ENCODE measurements around the gene MCAM. TPM values are rescaled to one million over a fixed set of nuclear protein-coding genes. Genes with fewer than 3 reads are reported as not detected.

Gene MCAM
- total and polyA plus RNA-seq, 4 donors: 51.9 to 174 (median 124) TPM

- 41 to 47% methylated on average over 6 of the region's 6 CpGs for WGBS, 2 donors
- Histone ChIP-seq H3K9ac (ENCODE audit: insufficient read depth in 1 of 2, low read length in 2 of 2) (no peak overlapping the region), H3K27ac (ENCODE audit: low read depth in 1 of 2, low read length in 1 of 2) (peak overlapping the region; percentile 28 to 58), H3K27me3 (ENCODE audit: control insufficient read depth in 3 of 3, insufficient read depth in 3 of 3, low read length in 2 of 3) (no peaks in the 10 kb centered on the region), H3K4me3 (no peak overlapping the region), H3K9me3 (ENCODE audit: control insufficient read depth in 4 of 4, insufficient read depth in 3 of 4, low read length in 3 of 4) (no peaks in the 10 kb centered on the region), H3K4me1 (ENCODE audit: control insufficient read depth in 5 of 5, insufficient read depth in 5 of 5, low read length in 5 of 5) (peaks cover 0 to 49% (median 7%) of the 10 kb centered on the region in 5 donors), H3K36me3 (ENCODE audit: control insufficient read depth in 4 of 4, insufficient read depth in 4 of 4, low read length in 4 of 4) (no peaks in the 10 kb centered on the region)
- peak in 2 of 3 donors; percentile 32 to 44 for DNase-seq
- TF ChIP-seq, protein P1, sequence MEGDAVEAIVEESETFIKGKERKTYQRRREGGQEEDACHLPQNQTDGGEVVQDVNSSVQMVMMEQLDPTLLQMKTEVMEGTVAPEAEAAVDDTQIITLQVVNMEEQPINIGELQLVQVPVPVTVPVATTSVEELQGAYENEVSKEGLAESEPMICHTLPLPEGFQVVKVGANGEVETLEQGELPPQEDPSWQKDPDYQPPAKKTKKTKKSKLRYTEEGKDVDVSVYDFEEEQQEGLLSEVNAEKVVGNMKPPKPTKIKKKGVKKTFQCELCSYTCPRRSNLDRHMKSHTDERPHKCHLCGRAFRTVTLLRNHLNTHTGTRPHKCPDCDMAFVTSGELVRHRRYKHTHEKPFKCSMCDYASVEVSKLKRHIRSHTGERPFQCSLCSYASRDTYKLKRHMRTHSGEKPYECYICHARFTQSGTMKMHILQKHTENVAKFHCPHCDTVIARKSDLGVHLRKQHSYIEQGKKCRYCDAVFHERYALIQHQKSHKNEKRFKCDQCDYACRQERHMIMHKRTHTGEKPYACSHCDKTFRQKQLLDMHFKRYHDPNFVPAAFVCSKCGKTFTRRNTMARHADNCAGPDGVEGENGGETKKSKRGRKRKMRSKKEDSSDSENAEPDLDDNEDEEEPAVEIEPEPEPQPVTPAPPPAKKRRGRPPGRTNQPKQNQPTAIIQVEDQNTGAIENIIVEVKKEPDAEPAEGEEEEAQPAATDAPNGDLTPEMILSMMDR (IDR thresholded peaks at IDR 0.05; ENCODE audit: control extremely low read depth, extremely low read depth): no peak
- no peak for ATAC-seq (ENCODE audit: insufficient read depth, low FRiP score)
These were observed 5.4 kb upstream of the MCAM start for GRCh38 chr11:119322360-119322739.

- ATAC-seq (ENCODE audit: insufficient read depth, low FRiP score) (peak; percentile 56), DNase-seq (peak; percentile 75 to 83 (median 79))
- Histone ChIP-seq H3K9ac (ENCODE audit: insufficient read depth in 1 of 2, low read length in 2 of 2) (peak overlapping the region; percentile 37 to 49), H3K9me3 (ENCODE audit: control insufficient read depth in 4 of 4, insufficient read depth in 3 of 4, low read length in 3 of 4) (no peaks in the 10 kb centered on the region), H3K36me3 (ENCODE audit: control insufficient read depth in 4 of 4, insufficient read depth in 4 of 4, low read length in 4 of 4) (no peaks in the 10 kb centered on the region), H3K4me1 (ENCODE audit: control insufficient read depth in 5 of 5, insufficient read depth in 5 of 5, low read length in 5 of 5) (peaks cover 0 to 58% (median 10%) of the 10 kb centered on the region in 5 donors), H3K27ac (ENCODE audit: low read depth in 1 of 2, low read length in 1 of 2) (peak overlapping the region; percentile 87 to 89), H3K27me3 (ENCODE audit: control insufficient read depth in 3 of 3, insufficient read depth in 3 of 3, low read length in 2 of 3) (no peaks in the 10 kb centered on the region), H3K4me3 (no peak overlapping the region)
- TF ChIP-seq, protein P1 (IDR thresholded peaks at IDR 0.05; ENCODE audit: control extremely low read depth, extremely low read depth): no peak
- WGBS, 2 donors: 1 to 4% methylated on average over 54 to 60 of the region's 60 CpGs
These were observed 4.0 kb upstream of the MCAM start for GRCh38 chr11:119320776-119321524.

GRCh38 chr11:119320240-119320775 lies 3.4 kb upstream of the MCAM start:
- no peaks in the 10 kb centered on the region for H3K9me3 ChIP-seq (ENCODE audit: control insufficient read depth in 4 of 4, insufficient read depth in 3 of 4, low read length in 3 of 4)
- TF ChIP-seq, protein P1 (IDR thresholded peaks at IDR 0.05; ENCODE audit: control extremely low read depth, extremely low read depth): no peak
- peak overlapping the region; percentile 87 to 89 for H3K27ac ChIP-seq (ENCODE audit: low read depth in 1 of 2, low read length in 1 of 2)
- 40 to 48% methylated on average over 17 of the region's 17 CpGs for WGBS, 2 donors
- H3K9ac ChIP-seq (ENCODE audit: insufficient read depth in 1 of 2, low read length in 2 of 2): peak overlapping the region; percentile 23 to 37
- DNase-seq (peak; percentile 53 to 76 (median 67)), ATAC-seq (ENCODE audit: insufficient read depth, low FRiP score) (no peak)
- H3K27me3 ChIP-seq (ENCODE audit: control insufficient read depth in 3 of 3, insufficient read depth in 3 of 3, low read length in 2 of 3): no peaks in the 10 kb centered on the region
- H3K36me3 ChIP-seq (ENCODE audit: control insufficient read depth in 4 of 4, insufficient read depth in 4 of 4, low read length in 4 of 4): no peaks in the 10 kb centered on the region
- no peak overlapping the region for H3K4me3 ChIP-seq
- peaks cover 0 to 65% (median 14%) of the 10 kb centered on the region in 5 donors for H3K4me1 ChIP-seq (ENCODE audit: control insufficient read depth in 5 of 5, insufficient read depth in 5 of 5, low read length in 5 of 5)
